HepG2 (cell line): ENCODE measurements around the gene TFDP1. TPM values are rescaled to one million over a fixed set of nuclear protein-coding genes. Genes with fewer than 3 reads are reported as not detected.

Source experiments
- ATAC-seq: fragments of 200-7000 bp; cut with Tn5 transposase; 3 replicates; pipeline ENCODE4 v1.9.1; 2020; ENCODE audit warnings: mild to moderate bottlenecking, moderate library complexity
- BruUV-seq: library from RNA; stranded (reverse); fragments of 400-500 nt; replicated peaks from 2 replicates; lab custom pipeline; 2021; lab: Mats Ljungman, UMichigan
- CTCF ChIA-PET: fragments of 300-600 bp; formaldehyde crosslinking; extraction: SDS; loops from one replicate; lab custom pipeline; 2021; ENCODE audit warnings: low total read pairs, inconsistent platforms, low intra/inter-chr PET ratio; lab: Yijun Ruan, JAX
- POLR2A ChIA-PET: fragments of 350-600 bp; sonication (Branson Sonifier 250); formaldehyde crosslinking; loops from one replicate; lab custom pipeline; 2020; ENCODE audit warnings: antibody characterized with exemption, inconsistent platforms; lab: Yijun Ruan, JAX
- DNase-seq: peaks from one replicate; pipeline ENCODE4 v3.0.0-alpha.2; 2015; ENCODE audit warnings: low spot score
- FAIRE-seq: peaks from 3 replicates; lab custom pipeline; 2011; peaks lifted over from hg19 to GRCh38; lab: Jason Lieb, UNC
- H2AFZ ChIP-seq: one replicate; pipeline ENCODE4 v1.6.1; 2011; ENCODE audit warnings: low read length, inconsistent platforms
- H3K27ac ChIP-seq: fragments of 300-600 bp; 3 replicates; pipeline ENCODE4 v1.8.0; 2011; ENCODE audit warnings: mixed run types, mild to moderate bottlenecking, mixed read lengths, low read length, inconsistent platforms; ENCODE audit not compliant: insufficient read depth; ENCODE audit errors: extremely low read length
- H3K27me3 ChIP-seq, 2 experiments: fragments of 200-600 bp in 1 of 2; 2 replicates in 1 of 2; 3 replicates in 1 of 2; pipeline versions ENCODE4 v1.6.0 to v1.8.0; 2011; ENCODE audit warnings: low read length in 2 of 2, mild to moderate bottlenecking in 2 of 2, moderate library complexity in 2 of 2, inconsistent platforms in 1 of 2; ENCODE audit not compliant: insufficient read depth in 2 of 2, control insufficient read depth in 1 of 2
- H3K36me3 ChIP-seq, 2 experiments: fragments of 200-600 bp in 1 of 2; replicated peaks in 1 of 2; 2 replicates in 1 of 2; 3 replicates in 1 of 2; pipeline versions ENCODE4 v1.5.1 to v1.8.0; 2011; ENCODE audit warnings: low read length in 2 of 2, inconsistent platforms in 1 of 2; ENCODE audit not compliant: insufficient read depth in 2 of 2, control insufficient read depth in 1 of 2
- H3K4me1 ChIP-seq: 2 replicates; pipeline ENCODE4 v1.5.1; 2012; ENCODE audit warnings: low read length, inconsistent platforms; ENCODE audit not compliant: insufficient read depth
- H3K4me2 ChIP-seq: 2 replicates; pipeline ENCODE4 v1.6.0; 2011; ENCODE audit warnings: low read depth, low read length, inconsistent platforms
- H3K4me3 ChIP-seq, 3 experiments: fragments of 200-600 bp in 1 of 3; sonication (generic), shearing (Covaris generic) in 1 of 3; replicated peaks in 1 of 3; 2 replicates each; pipeline ENCODE4 v1.5.1; 2011 to 2016; ENCODE audit warnings: low read length in 3 of 3, inconsistent platforms in 2 of 3, low read depth in 2 of 3, mild to moderate bottlenecking in 2 of 3, control low read depth in 1 of 3, mixed read lengths in 1 of 3; ENCODE audit not compliant: insufficient read depth in 1 of 3
- H3K79me2 ChIP-seq: one replicate; pipeline ENCODE4 v1.6.1; 2011; ENCODE audit warnings: low read length, inconsistent platforms; ENCODE audit not compliant: insufficient read depth
- H3K9ac ChIP-seq: 2 replicates; pipeline ENCODE4 v1.6.0; 2011; ENCODE audit warnings: mild to moderate bottlenecking, low read depth, low read length, inconsistent platforms; ENCODE audit not compliant: insufficient read depth
- H3K9me3 ChIP-seq: 2 replicates; pipeline ENCODE4 v1.5.1; 2012; ENCODE audit warnings: mild to moderate bottlenecking, low read length
- H4K20me1 ChIP-seq: 2 replicates; pipeline ENCODE4 v1.6.0; 2011; ENCODE audit warnings: inconsistent platforms, mild to moderate bottlenecking, low read length, moderate library complexity; ENCODE audit not compliant: insufficient read depth
- KAT7 ChIP-seq: IDR thresholded peaks from 2 replicates; pipeline ENCODE4 v1.6.1; 2018; ENCODE audit warnings: borderline replicate concordance, missing compliant biosample characterization
- NFE2L1 ChIP-seq: sonication (generic); formaldehyde crosslinking; IDR thresholded peaks from 2 replicates; pipeline ENCODE4 v1.4.0; 2020; ENCODE audit warnings: missing genetic modification reagents, mild to moderate bottlenecking, borderline replicate concordance
- PAF1 ChIP-seq: IDR thresholded peaks from 2 replicates; pipeline ENCODE4 v1.6.1; 2016; ENCODE audit warnings: missing genetic modification reagents, missing compliant biosample characterization
- RARA ChIP-seq: IDR thresholded peaks from 2 replicates; pipeline ENCODE4 v1.6.1; 2016; ENCODE audit warnings: missing genetic modification reagents, missing compliant biosample characterization
- ZNF451 ChIP-seq: sonication (generic); formaldehyde crosslinking; IDR thresholded peaks from 2 replicates; pipeline ENCODE4 v1.5.0; 2020; ENCODE audit warnings: mild to moderate bottlenecking, missing genetic modification reagents
- ZNF496 ChIP-seq: sonication (generic); formaldehyde crosslinking; IDR thresholded peaks from 2 replicates; pipeline ENCODE4 v1.8.1; 2023; ENCODE audit warnings: mild to moderate bottlenecking, moderate library complexity, missing genetic modification reagents; ENCODE audit not compliant: insufficient replicate concordance
- ZNF574 ChIP-seq: sonication (generic); formaldehyde crosslinking; IDR thresholded peaks from 2 replicates; pipeline ENCODE4 v1.4.0; 2020; ENCODE audit warnings: missing genetic modification reagents
- ZNF678 ChIP-seq: sonication (generic); formaldehyde crosslinking; IDR thresholded peaks from 2 replicates; pipeline ENCODE4 v1.4.0; 2020; ENCODE audit warnings: mild to moderate bottlenecking, missing genetic modification reagents
- ZNF788 ChIP-seq: sonication (generic); formaldehyde crosslinking; IDR thresholded peaks from 2 replicates; pipeline ENCODE4 v1.5.0; 2020; ENCODE audit warnings: mild to moderate bottlenecking, missing genetic modification reagents, borderline replicate concordance
- WGBS: methylation state at CpG from one replicate; pipeline ENCODE4 v1.1.6; 2017; ENCODE audit warnings: low lambda C conversion rate; 5-methylcytosine and 5-hydroxymethylcytosine counted together
- in situ Hi-C: cut with HindIII; loops from 2 replicates; pipeline ENCODE4 v1.10.0; 2017; ENCODE audit warnings: low pct_unique_long_range_greater_than_20kb; ENCODE audit not compliant: extremely low pct_ligation_motif_present
- intact Hi-C: fragments of 100-400 bp; cut with micrococcal nuclease; formaldehyde crosslinking; loops from one replicate; pipeline ENCODE4 v1.10.0; 2022; ENCODE audit not compliant: unreplicated experiment
- polyA plus RNA-seq, 8 experiments: library from polyadenylated mRNA; depleted of rRNA in 3 of 8; stranded (reverse) in 7 of 8; unstranded in 1 of 8; fragments of >200 nt; fragmentation: Illumina TruSeq in 4 of 8; extraction: Trizol in 4 of 8; gene quantifications; 2 replicates each; pipeline versions ENCODE4 v1.2.1 to v1.2.3, GENCODE V29; 2011 to 2016; ENCODE audit warnings: low read depth in 4 of 8, missing spikeins in 1 of 8, mixed read lengths in 1 of 8; ENCODE audit not compliant: insufficient read depth in 1 of 8
- total RNA-seq, 5 experiments: library from RNA; depleted of rRNA; stranded (reverse); fragments of >200 nt; fragmentation: Illumina TruSeq; extraction: Trizol; gene quantifications; 2 replicates each; pipeline ENCODE4 v1.2.3, GENCODE V29; 2016; ENCODE audit warnings: low read depth in 1 of 5

The TFDP1 gene
- total and polyA plus RNA-seq, 2 of the 13 experiments (the other 11 are each of a cell fraction or from before 2014, with no cell fraction given), result 38.0 to 84.2 TPM

- POLR2A ChIA-PET, result no interaction called here
- in situ Hi-C loops (no loop called here), intact Hi-C loops (no loop called here)
- Histone ChIP-seq H3K4me3 (no peak overlapping the region), H3K36me3 (no peaks in the 10 kb centered on the region), H3K4me1 (peaks cover 5% of the 10 kb centered on the region), H2AFZ (no peak overlapping the region), H4K20me1 (no peaks in the 10 kb centered on the region), H3K4me2 (no peak overlapping the region), H3K27ac (no peak overlapping the region), H3K27me3 (no peaks in the 10 kb centered on the region), H3K9ac (no peak overlapping the region), H3K79me2 (no peaks in the 10 kb centered on the region), H3K9me3 (no peaks in the 10 kb centered on the region)
- CTCF ChIA-PET, result no interaction called here
- BruUV-seq, result no TSS peak
- no peak for ATAC-seq
- TF ChIP-seq RARA (CRISPR knock-in tag) (no peak), ZNF451 (no peak), NFE2L1 (no peak), KAT7 (no peak), ZNF678 (CRISPR knock-in tag) (no peak), ZNF496 (no peak), PAF1 (CRISPR knock-in tag) (no peak), ZNF574 (CRISPR knock-in tag) (no peak), ZNF788 (CRISPR knock-in tag) (no peak)
- no peak for FAIRE-seq
- 97% methylated on average over 4 of the region's 4 CpGs for WGBS
- no peak for DNase-seq
These were observed 16.9 kb upstream of the TFDP1 start for GRCh38 chr13:113567681-113568080.
